K562 (cell line): ENCODE results near the gene HMBS.

Experiments
- RAD21 ChIP-seq, 2 experiments: fragments of 250-450 bp in 1 of 2; fragments of 450-650 bp in 1 of 2; sonication (Bioruptor Pico) in 1 of 2; formaldehyde crosslinking in 1 of 2; IDR thresholded peaks in 1 of 2; conservative IDR thresholded peaks in 1 of 2; 2 replicates each; pipeline versions ENCODE4 v1.4.0 to v1.8.0; 2020 to 2022; ENCODE audit warnings: mild to moderate bottlenecking in 2 of 2, moderate library complexity in 1 of 2
- SOX6 ChIP-seq: fragments of 450-650 bp; IDR thresholded peaks from 2 replicates; pipeline ENCODE4 v1.6.1; 2014; ENCODE audit warnings: mild to moderate bottlenecking
- TF ChIP-seq, protein P1 (sequence below), 2 experiments: fragments of 450-650 bp; formaldehyde crosslinking in 1 of 2; IDR thresholded peaks; 2 replicates each; pipeline versions ENCODE4 v1.4.0 to v1.6.1; 2014 to 2020; ENCODE audit warnings: mild to moderate bottlenecking in 2 of 2, borderline replicate concordance in 1 of 2, low read depth in 1 of 2

GRCh38 chr11:119038884-119039283 is 45.8 kb upstream of the HMBS start:
- TF ChIP-seq RAD21 (CRISPR knock-in tag; conservative IDR thresholded peaks at IDR 0.05 in 1 of 2, IDR thresholded peaks at IDR 0.05 in 1 of 2) (no peak), SOX6 (no peak)
- TF ChIP-seq, protein P1, sequence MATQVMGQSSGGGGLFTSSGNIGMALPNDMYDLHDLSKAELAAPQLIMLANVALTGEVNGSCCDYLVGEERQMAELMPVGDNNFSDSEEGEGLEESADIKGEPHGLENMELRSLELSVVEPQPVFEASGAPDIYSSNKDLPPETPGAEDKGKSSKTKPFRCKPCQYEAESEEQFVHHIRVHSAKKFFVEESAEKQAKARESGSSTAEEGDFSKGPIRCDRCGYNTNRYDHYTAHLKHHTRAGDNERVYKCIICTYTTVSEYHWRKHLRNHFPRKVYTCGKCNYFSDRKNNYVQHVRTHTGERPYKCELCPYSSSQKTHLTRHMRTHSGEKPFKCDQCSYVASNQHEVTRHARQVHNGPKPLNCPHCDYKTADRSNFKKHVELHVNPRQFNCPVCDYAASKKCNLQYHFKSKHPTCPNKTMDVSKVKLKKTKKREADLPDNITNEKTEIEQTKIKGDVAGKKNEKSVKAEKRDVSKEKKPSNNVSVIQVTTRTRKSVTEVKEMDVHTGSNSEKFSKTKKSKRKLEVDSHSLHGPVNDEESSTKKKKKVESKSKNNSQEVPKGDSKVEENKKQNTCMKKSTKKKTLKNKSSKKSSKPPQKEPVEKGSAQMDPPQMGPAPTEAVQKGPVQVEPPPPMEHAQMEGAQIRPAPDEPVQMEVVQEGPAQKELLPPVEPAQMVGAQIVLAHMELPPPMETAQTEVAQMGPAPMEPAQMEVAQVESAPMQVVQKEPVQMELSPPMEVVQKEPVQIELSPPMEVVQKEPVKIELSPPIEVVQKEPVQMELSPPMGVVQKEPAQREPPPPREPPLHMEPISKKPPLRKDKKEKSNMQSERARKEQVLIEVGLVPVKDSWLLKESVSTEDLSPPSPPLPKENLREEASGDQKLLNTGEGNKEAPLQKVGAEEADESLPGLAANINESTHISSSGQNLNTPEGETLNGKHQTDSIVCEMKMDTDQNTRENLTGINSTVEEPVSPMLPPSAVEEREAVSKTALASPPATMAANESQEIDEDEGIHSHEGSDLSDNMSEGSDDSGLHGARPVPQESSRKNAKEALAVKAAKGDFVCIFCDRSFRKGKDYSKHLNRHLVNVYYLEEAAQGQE (IDR thresholded peaks at IDR 0.05; ENCODE audit: borderline replicate concordance) = no peak
- TF ChIP-seq, protein P1 (CRISPR knock-in tag; IDR thresholded peaks at IDR 0.05; ENCODE audit: low read depth) = no peak
